ENCODE results near the gene LTBP3. TPM values are rescaled to one million over a fixed set of nuclear protein-coding genes. Genes with fewer than 3 reads are reported as not detected.

The LTBP3 gene
- total RNA-seq, 1 donor = 47.3 TPM

DNA sequence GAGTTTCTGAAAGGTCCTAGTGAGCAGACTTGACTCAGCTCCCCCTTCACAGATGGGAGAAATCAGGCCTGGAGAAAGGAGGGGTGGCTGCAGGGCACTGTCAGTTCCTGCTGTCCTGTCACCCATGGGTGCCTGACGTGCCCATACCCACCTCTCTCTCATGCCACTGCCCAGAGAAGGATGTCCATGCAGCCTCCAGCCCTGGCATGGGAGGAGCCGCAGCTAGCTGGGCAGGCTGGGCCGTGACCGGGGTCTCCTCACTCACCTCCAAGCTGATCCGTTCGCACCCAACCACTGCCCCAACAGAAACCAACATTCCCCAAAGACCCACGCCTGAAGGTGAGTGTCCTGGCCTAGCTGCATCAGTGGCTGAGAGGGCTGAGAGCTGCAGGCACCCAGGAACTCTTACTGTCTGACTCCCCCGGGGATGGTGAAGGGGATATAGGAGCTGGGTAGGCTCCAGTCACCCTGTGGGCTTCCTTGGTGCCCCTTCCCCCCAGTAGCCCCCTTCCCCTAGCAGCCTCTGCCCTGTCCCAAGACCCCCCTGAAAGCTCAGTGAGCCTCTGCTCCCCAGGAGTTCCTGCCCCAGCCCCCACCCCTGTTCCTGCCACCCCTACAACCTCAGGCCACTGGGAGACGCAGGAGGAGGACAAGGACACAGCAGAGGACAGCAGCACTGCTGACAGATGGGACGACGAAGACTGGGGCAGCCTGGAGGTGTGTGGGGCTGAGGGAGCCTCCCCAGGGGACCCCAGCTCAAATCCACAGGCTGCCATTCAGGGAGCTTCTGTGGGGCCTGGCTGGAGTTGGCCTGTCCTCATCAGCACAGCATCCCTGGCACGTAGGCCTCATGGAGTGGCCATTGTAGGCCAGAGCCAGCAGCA is 21.5 kb downstream of the LTBP3 start:
- TF ChIP-seq, protein P1, sequence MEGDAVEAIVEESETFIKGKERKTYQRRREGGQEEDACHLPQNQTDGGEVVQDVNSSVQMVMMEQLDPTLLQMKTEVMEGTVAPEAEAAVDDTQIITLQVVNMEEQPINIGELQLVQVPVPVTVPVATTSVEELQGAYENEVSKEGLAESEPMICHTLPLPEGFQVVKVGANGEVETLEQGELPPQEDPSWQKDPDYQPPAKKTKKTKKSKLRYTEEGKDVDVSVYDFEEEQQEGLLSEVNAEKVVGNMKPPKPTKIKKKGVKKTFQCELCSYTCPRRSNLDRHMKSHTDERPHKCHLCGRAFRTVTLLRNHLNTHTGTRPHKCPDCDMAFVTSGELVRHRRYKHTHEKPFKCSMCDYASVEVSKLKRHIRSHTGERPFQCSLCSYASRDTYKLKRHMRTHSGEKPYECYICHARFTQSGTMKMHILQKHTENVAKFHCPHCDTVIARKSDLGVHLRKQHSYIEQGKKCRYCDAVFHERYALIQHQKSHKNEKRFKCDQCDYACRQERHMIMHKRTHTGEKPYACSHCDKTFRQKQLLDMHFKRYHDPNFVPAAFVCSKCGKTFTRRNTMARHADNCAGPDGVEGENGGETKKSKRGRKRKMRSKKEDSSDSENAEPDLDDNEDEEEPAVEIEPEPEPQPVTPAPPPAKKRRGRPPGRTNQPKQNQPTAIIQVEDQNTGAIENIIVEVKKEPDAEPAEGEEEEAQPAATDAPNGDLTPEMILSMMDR (IDR thresholded peaks at IDR 0.05; ENCODE audit: insufficient read depth, low read length) = no peak
- H3K4me3 ChIP-seq (ENCODE audit: low read depth, low read length) = no peak overlapping the region
- DNase-seq (ENCODE audit: low read depth) = no peak

DNA sequence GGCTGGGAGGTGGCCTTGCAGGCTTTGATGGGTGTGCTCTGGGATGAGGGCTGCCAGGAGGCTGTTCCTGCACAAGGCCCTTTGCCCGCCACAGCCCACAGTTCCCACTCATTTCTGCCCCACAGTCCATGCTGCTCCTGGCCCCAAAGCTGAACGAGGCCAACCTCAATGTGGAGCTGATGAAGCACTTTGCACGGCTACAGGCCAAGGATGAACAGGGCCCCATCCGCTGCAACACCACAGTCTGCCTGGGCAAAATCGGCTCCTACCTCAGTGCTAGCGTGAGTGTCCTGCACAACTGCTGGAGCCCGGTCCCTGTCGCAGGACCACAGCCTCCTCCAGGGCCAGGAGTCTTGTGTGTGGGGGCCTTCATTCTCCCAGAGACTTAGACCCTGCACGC is 23.1 kb downstream of the LTBP3 start:
- TF ChIP-seq, protein P1 (IDR thresholded peaks at IDR 0.05; ENCODE audit: insufficient read depth, low read length) = no peak
- DNase-seq (ENCODE audit: low read depth) = no peak
- H3K4me3 ChIP-seq (ENCODE audit: low read depth, low read length) = no peak overlapping the region

DNA sequence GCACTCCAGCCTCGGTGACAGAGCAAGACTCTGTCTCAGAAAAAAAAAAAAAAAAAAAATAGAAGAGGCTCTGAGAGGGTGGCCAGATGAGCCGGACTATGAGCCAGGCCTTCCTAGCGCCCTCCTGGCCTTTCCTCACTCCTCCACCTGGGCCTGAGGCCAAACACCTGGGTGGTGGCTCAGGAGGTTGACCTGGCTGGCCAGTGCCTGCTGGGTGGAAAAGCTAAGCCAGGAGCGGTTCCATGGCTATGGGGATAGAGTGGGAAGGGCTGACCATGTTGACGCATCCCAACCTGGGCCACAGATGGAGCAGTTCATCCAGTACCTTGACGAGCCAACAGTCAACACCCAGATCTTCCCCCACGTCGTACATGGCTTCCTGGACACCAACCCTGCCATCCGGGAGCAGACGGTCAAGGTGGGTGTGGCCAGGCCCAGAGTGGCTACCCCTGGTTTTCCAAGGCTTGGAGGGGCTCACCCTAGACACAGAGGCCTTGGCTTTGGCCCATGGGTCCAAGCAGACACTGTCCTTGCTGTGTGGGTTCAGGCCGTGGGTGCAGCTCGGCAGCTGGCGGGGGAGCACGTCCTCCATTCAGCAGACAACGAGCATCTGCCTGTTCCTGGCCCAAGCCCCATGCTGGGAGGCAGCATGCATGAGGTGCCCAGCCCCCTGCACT is 25.6 kb downstream of the LTBP3 start:
- no peak for DNase-seq (ENCODE audit: low read depth)
- no peak overlapping the region for H3K4me3 ChIP-seq (ENCODE audit: low read depth, low read length)
- TF ChIP-seq, protein P1 (IDR thresholded peaks at IDR 0.05; ENCODE audit: insufficient read depth, low read length) = no peak

DNA sequence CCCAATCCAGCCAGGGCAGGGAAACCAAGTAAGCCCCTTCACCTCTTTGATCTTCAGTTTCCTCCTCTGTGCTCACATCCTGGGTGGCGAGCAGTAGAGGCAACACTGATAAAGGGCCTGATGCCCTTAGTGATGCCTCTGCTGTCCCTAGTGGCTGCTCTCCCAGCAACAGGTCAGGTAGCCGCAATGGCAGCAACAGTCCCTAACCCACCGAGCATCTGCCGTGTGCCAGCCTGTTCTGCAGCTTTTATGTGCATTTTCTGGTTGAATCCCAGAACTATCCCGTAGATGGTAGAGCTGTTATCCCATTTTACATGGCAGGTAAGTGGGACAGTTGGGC is 28.0 kb downstream of the LTBP3 start:
- TF ChIP-seq, protein P1 (IDR thresholded peaks at IDR 0.05; ENCODE audit: insufficient read depth, low read length) = peak; percentile 25
- no peak overlapping the region for H3K4me3 ChIP-seq (ENCODE audit: low read depth, low read length)
- no peak for DNase-seq (ENCODE audit: low read depth)

DNA sequence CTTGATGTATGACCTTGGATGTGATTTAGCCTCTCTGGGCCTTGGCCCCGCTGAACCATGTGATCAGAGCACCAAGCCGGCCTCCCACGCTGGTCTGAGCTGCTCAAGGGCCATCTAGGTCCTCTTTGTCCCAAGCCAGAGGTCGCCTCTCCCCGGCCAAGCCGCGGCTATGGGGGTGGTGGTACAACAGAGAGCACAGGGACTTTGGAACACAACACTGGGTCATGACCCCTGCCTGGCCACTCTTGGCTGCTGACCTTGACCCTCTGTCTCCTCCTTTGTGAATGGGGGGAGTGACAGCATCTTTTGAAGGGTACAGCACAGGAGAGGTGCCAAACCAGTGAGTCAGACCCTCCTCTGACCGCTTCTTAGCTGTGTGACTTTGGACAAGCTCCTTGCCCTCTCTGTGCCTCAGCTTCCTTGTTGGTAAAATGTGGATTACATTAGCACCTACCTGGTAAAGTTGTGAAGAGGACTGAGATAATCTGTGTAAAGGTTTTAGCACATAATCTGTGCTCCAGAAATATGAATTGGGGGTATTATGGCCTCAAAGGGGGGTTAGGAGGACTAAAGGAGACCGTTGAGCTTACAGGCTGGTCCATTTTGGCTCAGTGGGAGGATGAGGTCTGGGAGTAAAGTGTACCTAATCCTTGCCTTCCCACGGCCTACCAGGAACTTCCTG is 28.5 kb downstream of the LTBP3 start:
- no peak for DNase-seq (ENCODE audit: low read depth)
- TF ChIP-seq, protein P1 (IDR thresholded peaks at IDR 0.05; ENCODE audit: insufficient read depth, low read length) = no peak
- no peak overlapping the region for H3K4me3 ChIP-seq (ENCODE audit: low read depth, low read length)

DNA sequence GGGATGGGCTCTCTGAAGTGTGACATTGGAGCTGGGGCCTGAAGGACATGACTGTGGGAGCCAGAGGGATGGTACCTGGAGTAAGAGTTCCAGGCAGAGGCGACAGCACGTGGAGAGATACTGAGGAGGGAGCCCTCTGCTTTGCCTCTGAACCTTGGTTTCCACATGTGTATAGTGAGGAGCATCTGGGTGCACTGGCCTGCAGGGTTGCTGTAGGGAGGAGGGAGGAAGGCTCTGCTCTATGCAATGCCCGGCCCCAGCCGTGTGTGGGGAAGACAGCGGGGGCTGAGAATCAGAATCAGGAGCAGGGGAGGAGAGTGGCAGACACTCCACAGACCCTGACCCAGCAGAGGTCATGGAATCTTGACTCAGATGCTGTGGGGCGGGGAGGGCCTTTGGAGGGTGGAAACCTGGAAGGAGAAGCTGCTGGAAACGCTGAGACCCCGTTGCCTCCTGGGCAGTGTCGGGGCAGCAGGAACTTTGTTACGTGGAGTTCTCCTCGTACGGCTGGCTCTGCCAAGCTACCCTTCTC is 29.3 kb downstream of the LTBP3 start:
- no peak for DNase-seq (ENCODE audit: low read depth)
- H3K4me3 ChIP-seq (ENCODE audit: low read depth, low read length) = no peak overlapping the region
- TF ChIP-seq, protein P1 (IDR thresholded peaks at IDR 0.05; ENCODE audit: insufficient read depth, low read length) = no peak
